GM12874 (cell line): ENCODE results near the gene PARVB.

Experiments
- TF ChIP-seq, protein P1 (sequence below): IDR thresholded peaks from 2 replicates; pipeline ENCODE4 v1.5.1; 2011; ENCODE audit warnings: low read depth, mild to moderate bottlenecking, control low read depth, low read length, moderate library complexity; ENCODE audit not compliant: insufficient read depth

The PARVB gene

GRCh38 chr22:44130076-44130711 lies 106.1 kb downstream of the PARVB start:
- TF ChIP-seq, protein P1, sequence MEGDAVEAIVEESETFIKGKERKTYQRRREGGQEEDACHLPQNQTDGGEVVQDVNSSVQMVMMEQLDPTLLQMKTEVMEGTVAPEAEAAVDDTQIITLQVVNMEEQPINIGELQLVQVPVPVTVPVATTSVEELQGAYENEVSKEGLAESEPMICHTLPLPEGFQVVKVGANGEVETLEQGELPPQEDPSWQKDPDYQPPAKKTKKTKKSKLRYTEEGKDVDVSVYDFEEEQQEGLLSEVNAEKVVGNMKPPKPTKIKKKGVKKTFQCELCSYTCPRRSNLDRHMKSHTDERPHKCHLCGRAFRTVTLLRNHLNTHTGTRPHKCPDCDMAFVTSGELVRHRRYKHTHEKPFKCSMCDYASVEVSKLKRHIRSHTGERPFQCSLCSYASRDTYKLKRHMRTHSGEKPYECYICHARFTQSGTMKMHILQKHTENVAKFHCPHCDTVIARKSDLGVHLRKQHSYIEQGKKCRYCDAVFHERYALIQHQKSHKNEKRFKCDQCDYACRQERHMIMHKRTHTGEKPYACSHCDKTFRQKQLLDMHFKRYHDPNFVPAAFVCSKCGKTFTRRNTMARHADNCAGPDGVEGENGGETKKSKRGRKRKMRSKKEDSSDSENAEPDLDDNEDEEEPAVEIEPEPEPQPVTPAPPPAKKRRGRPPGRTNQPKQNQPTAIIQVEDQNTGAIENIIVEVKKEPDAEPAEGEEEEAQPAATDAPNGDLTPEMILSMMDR = no peak

GRCh38 chr22:44131412-44131811 lies 107.3 kb downstream of the PARVB start:
- TF ChIP-seq, protein P1 = no peak

DNA sequence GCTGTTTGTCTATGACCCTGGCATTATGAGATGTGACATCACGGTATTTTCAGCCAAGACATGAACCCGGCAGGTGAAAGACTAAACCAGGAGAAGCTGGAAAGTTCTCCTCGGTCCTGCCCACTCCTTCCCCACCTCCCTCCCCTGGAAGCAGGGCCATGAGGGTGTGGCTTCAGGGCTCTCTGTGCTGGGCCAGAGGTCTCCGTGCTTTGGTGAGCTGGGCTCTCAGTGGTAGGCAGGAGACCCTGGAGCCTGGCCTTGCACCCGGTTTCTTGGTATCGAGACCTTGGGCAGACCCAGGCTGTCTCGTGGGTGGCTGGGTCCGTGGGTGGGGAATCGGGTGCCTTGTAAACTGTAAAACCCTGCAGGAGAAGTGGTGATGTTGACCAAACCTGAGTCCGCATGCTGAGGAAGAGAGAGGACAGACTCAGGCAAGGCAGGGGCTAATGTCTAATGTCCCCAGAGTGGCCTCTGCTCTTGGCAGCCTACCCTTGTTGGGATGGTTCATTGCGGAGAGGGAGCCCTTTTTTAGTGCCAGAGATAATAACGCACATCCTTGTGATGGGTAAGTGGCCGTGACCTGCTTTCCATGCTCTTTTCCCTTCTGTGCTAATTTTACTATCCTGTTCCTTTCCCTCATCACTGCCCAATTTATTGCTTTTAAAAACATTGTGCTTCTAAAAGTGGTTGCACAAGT lies 108.0 kb downstream of the PARVB start:
- TF ChIP-seq, protein P1 = no peak

- TF ChIP-seq, protein P1 = no peak
Measured at GRCh38 chr22:44132724-44133123, 108.6 kb downstream of the PARVB start.

GRCh38 chr22:44133161-44133560 lies 109.1 kb downstream of the PARVB start:
- TF ChIP-seq, protein P1 = no peak

DNA sequence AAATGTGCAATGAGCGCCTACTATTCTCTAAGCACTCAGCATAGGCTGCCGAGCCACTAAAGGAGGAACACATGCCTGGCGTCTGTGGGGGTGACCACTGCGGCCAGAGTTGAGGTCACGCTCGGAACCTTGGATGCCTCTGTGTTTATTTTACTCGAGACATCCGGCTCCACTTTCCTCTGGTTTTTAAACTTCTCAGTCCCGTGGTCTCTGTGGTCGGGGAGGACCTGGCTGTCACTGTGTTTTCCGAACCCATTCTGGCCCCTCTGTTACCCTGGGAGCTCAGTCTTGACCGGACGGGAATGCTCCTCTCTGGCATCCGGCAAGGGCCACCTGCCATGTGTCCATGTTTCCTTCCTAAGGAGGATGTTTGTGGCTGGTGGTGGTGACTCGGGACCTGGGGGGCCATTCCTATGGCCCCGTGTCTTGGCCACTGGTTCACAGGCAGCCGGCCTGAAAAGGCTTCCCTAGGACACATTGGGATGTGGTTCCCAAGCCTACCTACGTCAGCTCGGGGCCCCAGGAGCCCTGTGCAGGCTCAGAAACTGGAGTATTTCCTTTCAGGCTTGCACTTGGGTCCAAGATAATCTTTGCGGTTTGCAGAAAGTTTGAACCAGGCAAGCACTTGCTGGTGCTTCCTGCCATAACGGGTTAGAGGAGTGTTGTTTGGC lies 109.9 kb downstream of the PARVB start:
- TF ChIP-seq, protein P1 = no peak

- TF ChIP-seq, protein P1 = no peak
Measured at GRCh38 chr22:44136112-44136511, 112.0 kb downstream of the PARVB start.
